Mesenchymal stem cell (in vitro differentiated cells and primary cell): ENCODE data around the gene NLGN1.
A peak's percentile ranks its signal among the peaks of the same experiment; 100 is the strongest.

Experiments
- DNase-seq: peaks from one replicate; pipeline ENCODE4 v3.0.0-alpha.2; 2013
- H2AFZ ChIP-seq: one replicate; pipeline ENCODE4 v1.6.1; 2013; ENCODE audit warnings: low read depth, mild to moderate bottlenecking, control low read depth, inconsistent platforms, low read length, moderate library complexity
- H2AK5ac ChIP-seq: 2 replicates; pipeline ENCODE4 v1.6.1; 2013; ENCODE audit warnings: low read length, moderate library complexity, mild to moderate bottlenecking, inconsistent platforms; ENCODE audit not compliant: severe bottlenecking
- H2BK120ac ChIP-seq: one replicate; pipeline ENCODE4 v1.6.1; 2013; ENCODE audit warnings: low read depth, mild to moderate bottlenecking, inconsistent platforms, low read length, moderate library complexity
- H2BK12ac ChIP-seq, 2 experiments: one replicate each; pipeline ENCODE4 v1.6.1; 2013; ENCODE audit warnings: inconsistent platforms in 2 of 2, low read length in 2 of 2, mild to moderate bottlenecking in 2 of 2, moderate library complexity in 2 of 2, control low read depth in 1 of 2
- H2BK15ac ChIP-seq: one replicate; pipeline ENCODE4 v1.6.1; 2013; ENCODE audit warnings: mild to moderate bottlenecking, low read depth, inconsistent platforms; ENCODE audit not compliant: poor library complexity, severe bottlenecking
- H2BK5ac ChIP-seq: 2 replicates; pipeline ENCODE4 v1.6.1; 2013; ENCODE audit warnings: low read depth, mild to moderate bottlenecking, low read length, control low read depth, inconsistent platforms; ENCODE audit not compliant: poor library complexity, severe bottlenecking
- H3K14ac ChIP-seq, 2 experiments: one replicate each; pipeline ENCODE4 v1.6.1; 2013; ENCODE audit warnings: inconsistent platforms in 2 of 2, low read length in 2 of 2, control low read depth in 1 of 2, mild to moderate bottlenecking in 1 of 2, moderate library complexity in 1 of 2
- H3K18ac ChIP-seq, 2 experiments: one replicate each; pipeline ENCODE4 v1.6.1; 2013; ENCODE audit warnings: inconsistent platforms in 2 of 2, low read length in 2 of 2, control low read depth in 1 of 2, low read depth in 1 of 2, mild to moderate bottlenecking in 1 of 2
- H3K23ac ChIP-seq, 2 experiments: one replicate each; pipeline ENCODE4 v1.6.1; 2013; ENCODE audit warnings: inconsistent platforms in 2 of 2, low read length in 2 of 2, mild to moderate bottlenecking in 2 of 2, moderate library complexity in 2 of 2, control low read depth in 1 of 2
- H3K27ac ChIP-seq: 2 replicates; pipeline ENCODE4 v1.5.1; 2013; ENCODE audit warnings: mild to moderate bottlenecking, moderate library complexity, low read length, control low read depth, inconsistent platforms; ENCODE audit not compliant: poor library complexity, severe bottlenecking
- H3K27me3 ChIP-seq, 2 experiments: 2 replicates each; pipeline versions ENCODE4 v1.6.1 to v1.7.0; 2013; ENCODE audit warnings: low read length in 2 of 2, mild to moderate bottlenecking in 2 of 2, moderate library complexity in 2 of 2, control low read depth in 1 of 2, inconsistent platforms in 1 of 2; ENCODE audit not compliant: control insufficient read depth in 1 of 2, insufficient read depth in 1 of 2
- H3K36me3 ChIP-seq, 2 experiments: 2 replicates each; pipeline versions ENCODE4 v1.6.1 to v1.7.0; 2013; ENCODE audit warnings: low read length in 2 of 2, control low read depth in 1 of 2, inconsistent platforms in 1 of 2, low read depth in 1 of 2, mild to moderate bottlenecking in 1 of 2; ENCODE audit not compliant: insufficient read depth in 2 of 2, control insufficient read depth in 1 of 2
- H3K4ac ChIP-seq, 2 experiments: one replicate each; pipeline ENCODE4 v1.6.1; 2013; ENCODE audit warnings: inconsistent platforms in 2 of 2, low read length in 2 of 2, mild to moderate bottlenecking in 2 of 2, moderate library complexity in 2 of 2, control low read depth in 1 of 2, low read depth in 1 of 2
- H3K4me1 ChIP-seq: 2 replicates; pipeline ENCODE4 v1.6.1; 2013; ENCODE audit warnings: low read depth, low read length, control low read depth; ENCODE audit not compliant: control insufficient read depth, insufficient read depth
- H3K4me2 ChIP-seq: 2 replicates; pipeline ENCODE4 v1.6.1; 2013; ENCODE audit warnings: low read length, mild to moderate bottlenecking, inconsistent platforms; ENCODE audit not compliant: poor library complexity, severe bottlenecking
- H3K4me3 ChIP-seq, 2 experiments: 2 replicates each; pipeline versions ENCODE4 v1.5.1 to v1.7.0; 2013; ENCODE audit warnings: low read length in 2 of 2, mild to moderate bottlenecking in 2 of 2, control low read depth in 1 of 2, low read depth in 1 of 2; ENCODE audit not compliant: insufficient read depth in 1 of 2
- H3K79me1 ChIP-seq: replicated peaks from 2 replicates; pipeline ENCODE4 v1.6.1; 2013; ENCODE audit warnings: mild to moderate bottlenecking, control low read depth, low read length, inconsistent platforms; ENCODE audit not compliant: poor library complexity, severe bottlenecking
- H3K9ac ChIP-seq: 2 replicates; pipeline ENCODE4 v1.7.0; 2013; ENCODE audit warnings: mild to moderate bottlenecking, low read length, moderate library complexity
- H3K9me3 ChIP-seq: 2 replicates; pipeline ENCODE4 v1.7.0; 2013; ENCODE audit warnings: mild to moderate bottlenecking, low read length; ENCODE audit not compliant: control insufficient read depth
- H4K8ac ChIP-seq: one replicate; pipeline ENCODE4 v1.6.1; 2013; ENCODE audit warnings: inconsistent platforms, mild to moderate bottlenecking, low read length, moderate library complexity
- H4K91ac ChIP-seq: one replicate; pipeline ENCODE4 v1.6.1; 2013; ENCODE audit warnings: mild to moderate bottlenecking, low read length, inconsistent platforms
- WGBS: methylation state at CpG from one replicate; pipeline ENCODE4 v1.1.7; 2013; ENCODE audit warnings: mixed read lengths; 5-methylcytosine and 5-hydroxymethylcytosine counted together

NLGN1 gene

DNA sequence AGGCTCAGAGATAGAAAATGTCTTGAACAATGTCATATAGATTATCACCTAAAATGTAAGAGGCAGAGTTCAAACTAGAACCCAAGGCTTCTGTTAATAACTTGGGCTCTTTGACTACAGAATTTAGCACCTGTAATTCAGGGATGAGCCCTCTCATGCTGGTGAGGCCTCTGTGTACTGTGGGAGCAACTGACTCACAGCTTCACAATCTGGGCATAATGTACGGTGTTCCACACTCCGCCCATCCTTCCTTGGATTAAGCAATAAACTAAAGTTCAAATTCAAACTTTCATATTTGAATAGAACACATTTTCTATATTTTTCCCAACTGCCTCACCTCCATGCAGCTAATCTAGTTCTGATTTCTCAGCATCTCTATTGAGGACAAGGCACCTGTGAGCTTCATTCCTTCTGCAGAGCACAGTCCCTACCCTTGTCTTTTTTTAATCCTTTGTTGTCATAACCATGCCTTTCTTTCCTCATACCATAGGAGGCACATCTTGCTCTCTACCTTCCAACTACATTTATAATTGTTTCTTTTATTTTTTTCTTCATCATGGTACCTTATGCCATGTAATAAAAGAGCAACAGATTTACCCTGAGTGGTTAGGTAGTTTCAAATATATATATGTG, 392.1 kb downstream of the NLGN1 start:
- Histone ChIP-seq H3K4ac (no peak overlapping the region), H3K18ac (no peak overlapping the region), H3K4me1 (no peaks in the 10 kb centered on the region), H3K23ac (no peak overlapping the region), H3K14ac (no peak overlapping the region), H3K4me3 (no peak overlapping the region), H3K9me3 (no peaks in the 10 kb centered on the region), H4K8ac (no peak overlapping the region), H3K36me3 (no peaks in the 10 kb centered on the region), H3K79me1 (no peaks in the 10 kb centered on the region), H2BK15ac (no peak overlapping the region), H2BK5ac (no peak overlapping the region), H4K91ac (no peak overlapping the region), H3K4me2 (no peak overlapping the region), H2BK120ac (no peak overlapping the region), H2AK5ac (no peak overlapping the region), H3K9ac (no peak overlapping the region), H3K27ac (no peak overlapping the region), H2BK12ac (no peak overlapping the region), H3K27me3 (no peaks in the 10 kb centered on the region), H2AFZ (no peak overlapping the region)
- WGBS = 71% methylated on average over 2 of the region's 2 CpGs
- DNase-seq = no peak

DNA sequence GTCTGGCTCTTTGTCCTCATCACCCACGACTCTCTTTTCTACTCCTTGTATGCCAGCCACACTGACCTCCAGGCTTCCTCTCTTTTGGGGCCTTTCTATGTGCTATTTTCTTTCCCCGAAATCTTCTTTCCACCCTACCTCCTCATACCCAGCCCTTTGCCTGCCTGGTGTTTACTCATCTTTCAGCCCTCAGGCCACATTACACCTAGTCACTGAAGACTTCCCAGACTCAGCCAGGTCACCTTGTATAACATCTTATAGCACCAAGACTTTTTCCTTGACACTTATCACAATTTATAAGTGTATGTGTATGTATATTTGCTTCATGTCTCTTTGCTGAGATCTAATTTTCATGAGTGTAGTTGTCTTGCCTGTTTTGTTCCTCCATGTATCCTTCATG, 396.4 kb downstream of the NLGN1 start:
- H3K27ac ChIP-seq = no peak overlapping the region
- no peak overlapping the region for H3K4me3 ChIP-seq
- no peaks in the 10 kb centered on the region for H3K79me1 ChIP-seq
- no peak overlapping the region for H4K91ac ChIP-seq
- H3K4ac ChIP-seq = no peak overlapping the region
- H3K9me3 ChIP-seq = no peaks in the 10 kb centered on the region
- no peak overlapping the region for H2BK12ac ChIP-seq
- no peak overlapping the region for H2BK120ac ChIP-seq
- H2BK15ac ChIP-seq = no peak overlapping the region
- WGBS = 87% methylated on average over 2 of the region's 2 CpGs
- DNase-seq = no peak
- no peaks in the 10 kb centered on the region for H3K27me3 ChIP-seq
- H3K4me1 ChIP-seq = no peaks in the 10 kb centered on the region
- no peak overlapping the region for H2BK5ac ChIP-seq
- H3K4me2 ChIP-seq = no peak overlapping the region
- H4K8ac ChIP-seq = no peak overlapping the region
- no peak overlapping the region for H3K14ac ChIP-seq
- no peak overlapping the region for H2AK5ac ChIP-seq
- no peak overlapping the region for H2AFZ ChIP-seq
- no peak overlapping the region for H3K18ac ChIP-seq
- no peak overlapping the region for H3K9ac ChIP-seq
- no peak overlapping the region for H3K23ac ChIP-seq
- H3K36me3 ChIP-seq = no peaks in the 10 kb centered on the region

DNA sequence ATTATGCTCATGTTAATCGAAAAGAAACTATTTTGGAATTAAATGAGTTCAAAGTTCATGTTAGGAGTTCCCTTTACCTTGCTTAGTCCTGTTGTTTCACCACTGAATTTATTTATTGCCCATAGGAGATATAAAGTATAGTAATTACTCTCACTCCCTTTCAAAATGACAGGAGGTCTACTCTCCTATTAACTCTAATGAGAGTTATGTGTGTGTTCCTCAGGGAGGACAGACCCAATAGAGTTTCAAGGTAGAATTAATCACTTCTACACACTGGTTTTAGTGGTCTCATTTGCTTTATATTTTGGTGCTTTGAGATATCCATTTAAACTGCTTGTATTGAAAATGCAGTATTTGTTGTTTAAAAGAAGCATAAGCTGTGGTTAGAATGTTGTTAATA, 398.9 kb downstream of the NLGN1 start:
- H4K91ac ChIP-seq = no peak overlapping the region
- H3K27ac ChIP-seq = no peak overlapping the region
- no peak overlapping the region for H4K8ac ChIP-seq
- H2AK5ac ChIP-seq = no peak overlapping the region
- DNase-seq = no peak
- WGBS = 100% methylated on average over 1 of the region's 1 CpG
- no peak overlapping the region for H3K9ac ChIP-seq
- no peaks in the 10 kb centered on the region for H3K4me1 ChIP-seq
- H3K79me1 ChIP-seq = no peaks in the 10 kb centered on the region
- H3K23ac ChIP-seq = no peak overlapping the region
- no peaks in the 10 kb centered on the region for H3K9me3 ChIP-seq
- H3K4ac ChIP-seq = no peak overlapping the region
- no peak overlapping the region for H3K4me3 ChIP-seq
- H2BK120ac ChIP-seq = no peak overlapping the region
- no peaks in the 10 kb centered on the region for H3K27me3 ChIP-seq
- no peak overlapping the region for H2AFZ ChIP-seq
- H2BK12ac ChIP-seq = no peak overlapping the region
- H2BK5ac ChIP-seq = no peak overlapping the region
- H3K4me2 ChIP-seq = no peak overlapping the region
- no peak overlapping the region for H3K14ac ChIP-seq
- no peaks in the 10 kb centered on the region for H3K36me3 ChIP-seq
- H3K18ac ChIP-seq = no peak overlapping the region
- no peak overlapping the region for H2BK15ac ChIP-seq

DNA sequence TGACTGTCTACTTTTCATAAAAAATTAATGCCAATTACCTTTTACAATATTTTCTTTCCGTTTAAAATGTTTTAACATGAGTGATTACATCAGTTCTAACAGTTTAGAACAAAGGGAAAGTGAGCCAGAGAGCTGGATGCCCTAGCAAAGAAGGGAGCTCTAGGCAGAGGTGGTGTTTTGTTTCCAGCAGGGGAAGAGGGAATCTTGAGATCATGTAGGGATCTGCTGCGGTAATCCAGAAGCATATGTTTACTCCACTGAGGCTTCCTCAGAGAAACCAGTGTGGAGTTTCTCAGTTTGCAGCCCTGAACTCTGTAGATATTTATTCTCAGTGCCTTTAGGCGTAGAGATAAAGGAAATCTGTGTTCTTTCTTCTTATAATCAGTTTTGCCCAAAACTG, 399.3 kb downstream of the NLGN1 start:
- Histone ChIP-seq H2AK5ac (no peak overlapping the region), H2BK15ac (no peak overlapping the region), H3K4ac (no peak overlapping the region), H3K4me1 (no peaks in the 10 kb centered on the region), H3K18ac (no peak overlapping the region), H3K79me1 (no peaks in the 10 kb centered on the region), H4K8ac (no peak overlapping the region), H3K23ac (no peak overlapping the region), H3K36me3 (no peaks in the 10 kb centered on the region), H2BK120ac (no peak overlapping the region), H2AFZ (no peak overlapping the region), H3K27me3 (no peaks in the 10 kb centered on the region), H3K14ac (no peak overlapping the region), H2BK5ac (no peak overlapping the region), H3K4me2 (no peak overlapping the region), H3K4me3 (no peak overlapping the region), H3K27ac (no peak overlapping the region), H4K91ac (no peak overlapping the region), H2BK12ac (no peak overlapping the region), H3K9ac (no peak overlapping the region), H3K9me3 (no peaks in the 10 kb centered on the region)
- peak; percentile 9 for DNase-seq
- WGBS = 79% methylated on average over 2 of the region's 3 CpGs
